AG20443 (cell line): ENCODE measurements around the gene FOXD2.
"Not testable (repeated sequence)": the region's sequence is repeated elsewhere in the genome, so short reads cannot be mapped to it uniquely, and the experiment has no call there.

Experiments used
- DNase-seq: peaks from one replicate; pipeline ENCODE4 v3.0.0; 2012; ENCODE audit warnings: low spot score, mixed read lengths

FOXD2 gene

DNA sequence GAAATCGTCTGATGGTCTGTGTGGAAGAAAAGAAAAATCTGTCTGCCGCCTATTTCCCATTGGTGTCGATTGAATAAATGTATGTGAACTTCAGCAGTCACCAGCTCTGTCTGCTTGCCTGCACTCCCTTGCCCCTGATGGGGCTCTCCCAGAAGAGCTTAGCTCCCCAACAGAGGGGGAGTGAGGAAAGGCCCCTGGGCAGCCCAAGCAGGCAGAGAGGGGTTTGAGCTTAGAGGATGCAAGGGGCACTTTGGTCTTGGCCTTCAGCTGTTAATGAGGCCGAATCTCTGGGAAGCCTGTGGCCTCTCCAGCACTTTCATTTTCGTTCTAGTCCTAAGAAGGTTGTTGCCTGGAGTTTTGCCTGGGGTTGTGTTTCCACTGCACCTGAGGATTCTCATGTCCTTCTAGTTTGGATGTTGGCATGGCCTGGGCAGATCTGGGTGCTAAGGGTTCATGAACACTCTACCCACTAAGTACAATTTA, 2.8 kb downstream of the FOXD2 start:
- DNase-seq, result no peak

- DNase-seq, result no peak
These were observed 3.7 kb downstream of the FOXD2 start for GRCh38 chr1:47441450-47442106.

GRCh38 chr1:47442202-47442601, 4.4 kb downstream of the FOXD2 start:
- no peak for DNase-seq

DNA sequence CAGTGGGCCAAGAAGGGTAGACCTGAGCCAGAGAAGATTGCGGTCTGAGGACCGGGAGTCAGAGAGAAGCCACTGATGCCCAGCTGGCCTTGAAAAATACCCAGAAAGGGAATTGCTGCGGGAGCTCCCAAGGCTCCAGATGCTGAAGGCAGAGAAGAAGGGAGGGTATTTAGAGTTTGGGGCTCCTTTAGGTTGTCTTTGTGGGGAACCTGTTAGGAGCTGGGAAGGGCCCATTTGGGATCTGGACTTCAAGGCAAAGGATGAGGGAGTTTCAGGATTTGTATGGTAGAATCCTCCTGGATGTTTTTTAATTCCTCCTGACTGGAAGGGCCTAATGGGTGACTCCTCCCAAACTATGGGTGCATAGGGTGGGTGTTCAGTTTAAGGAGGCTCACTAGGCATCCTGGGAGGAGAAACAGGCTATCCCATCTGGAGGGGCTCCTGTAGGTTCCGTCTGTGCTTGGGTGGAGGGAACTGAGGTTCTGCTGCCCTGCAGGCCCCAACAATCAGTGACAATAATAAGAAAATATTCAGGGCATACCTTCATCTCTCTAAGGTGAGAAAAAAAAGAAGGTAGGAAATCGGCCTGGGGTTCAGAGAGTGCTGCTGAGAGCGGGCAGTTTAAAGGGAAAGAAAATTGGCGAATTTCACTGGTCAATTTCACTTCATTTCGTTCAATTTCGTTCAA, 5.1 kb downstream of the FOXD2 start:
- no peak for DNase-seq

GRCh38 chr1:47443530-47444296, 5.9 kb downstream of the FOXD2 start:
- DNase-seq, result no peak

GRCh38 chr1:47444297-47444561, 6.4 kb downstream of the FOXD2 start:
- no peak for DNase-seq

GRCh38 chr1:47444562-47445465, 7.0 kb downstream of the FOXD2 start:
- peak; percentile 62 for DNase-seq

GRCh38 chr1:47445823-47446550, 8.1 kb downstream of the FOXD2 start:
- no peak for DNase-seq

GRCh38 chr1:47448462-47449222, 10.8 kb downstream of the FOXD2 start:
- DNase-seq, result no peak

DNA sequence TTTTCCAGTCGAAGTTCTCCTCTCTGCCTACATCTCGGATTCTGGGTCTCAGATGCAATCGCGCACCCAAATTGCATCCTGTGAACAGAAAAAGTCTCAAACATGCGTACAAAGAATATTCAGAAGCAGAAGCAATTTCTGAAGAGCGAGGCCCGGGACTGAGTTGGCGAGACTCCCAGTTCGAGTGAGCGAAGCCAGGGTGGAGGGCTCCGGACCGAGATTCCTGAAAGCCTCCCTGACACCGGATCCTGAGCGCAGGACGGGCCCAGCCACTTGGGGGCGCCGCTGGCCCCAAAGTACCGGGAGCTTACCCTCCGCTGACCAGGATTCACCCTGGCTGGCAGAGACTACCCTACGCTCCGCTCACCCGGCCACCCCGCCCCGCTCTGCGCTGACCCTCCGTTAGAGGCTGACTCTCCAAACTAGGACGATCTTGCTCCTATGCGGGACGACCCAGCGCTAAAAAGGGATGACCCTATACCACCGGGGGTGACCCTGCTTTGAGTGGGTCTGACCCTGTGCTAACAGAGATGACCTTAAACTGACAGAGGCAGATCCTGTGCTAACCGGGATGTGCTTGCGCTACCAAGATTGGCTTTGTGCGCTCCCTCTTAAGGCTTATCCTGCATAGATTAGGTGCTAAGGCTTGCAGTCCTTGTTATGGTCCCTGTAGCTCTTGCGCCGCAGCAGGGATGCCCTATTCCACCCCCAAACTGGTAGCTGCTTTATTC, 12.1 kb downstream of the FOXD2 start:
- peak; percentile 67 for DNase-seq

- DNase-seq, result no peak
These were observed 12.8 kb downstream of the FOXD2 start for GRCh38 chr1:47450606-47451005.

DNA sequence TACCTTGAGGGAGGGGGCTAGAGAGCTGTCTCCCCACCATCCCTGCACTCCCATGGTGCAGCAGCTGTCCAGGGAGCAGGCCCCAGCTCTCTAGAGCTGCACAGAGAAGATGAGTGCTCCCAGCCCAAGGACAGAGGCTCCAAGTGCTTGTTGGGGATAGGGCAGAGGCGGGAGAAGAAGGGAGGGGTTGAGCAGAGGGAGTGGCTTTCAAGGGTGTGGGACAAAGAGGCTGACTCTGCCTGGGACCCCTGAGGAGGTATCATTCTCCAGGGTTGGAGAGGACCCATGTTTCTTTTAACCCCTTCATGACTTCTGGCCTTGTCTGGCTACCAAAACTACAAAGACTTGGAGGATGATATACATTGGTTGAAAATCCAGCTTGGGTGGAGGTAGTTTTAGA, 14.6 kb downstream of the FOXD2 start:
- no peak for DNase-seq

- not testable (repeated sequence) for DNase-seq
These were observed 16.1 kb downstream of the FOXD2 start for GRCh38 chr1:47453910-47454309.

DNA sequence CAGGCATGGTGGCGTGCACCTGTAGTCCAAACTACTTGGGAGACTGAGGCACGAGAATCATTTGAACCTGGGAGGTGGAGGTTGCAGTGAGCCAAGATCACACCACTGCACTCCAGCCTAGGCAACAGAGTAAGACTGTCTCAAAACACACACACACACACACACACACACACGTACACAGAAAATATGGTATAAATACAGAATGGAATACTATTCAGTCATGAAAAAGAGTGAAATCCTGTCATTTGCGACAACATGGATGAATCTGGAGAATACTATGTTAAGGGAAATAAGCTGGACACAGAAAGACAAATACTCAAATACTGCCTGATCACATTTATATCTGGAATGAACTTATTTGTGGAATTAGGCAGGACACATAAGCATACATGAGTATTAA, 18.4 kb downstream of the FOXD2 start:
- no peak for DNase-seq

GRCh38 chr1:47457547-47457946, 19.7 kb downstream of the FOXD2 start:
- not testable (repeated sequence) for DNase-seq

DNA sequence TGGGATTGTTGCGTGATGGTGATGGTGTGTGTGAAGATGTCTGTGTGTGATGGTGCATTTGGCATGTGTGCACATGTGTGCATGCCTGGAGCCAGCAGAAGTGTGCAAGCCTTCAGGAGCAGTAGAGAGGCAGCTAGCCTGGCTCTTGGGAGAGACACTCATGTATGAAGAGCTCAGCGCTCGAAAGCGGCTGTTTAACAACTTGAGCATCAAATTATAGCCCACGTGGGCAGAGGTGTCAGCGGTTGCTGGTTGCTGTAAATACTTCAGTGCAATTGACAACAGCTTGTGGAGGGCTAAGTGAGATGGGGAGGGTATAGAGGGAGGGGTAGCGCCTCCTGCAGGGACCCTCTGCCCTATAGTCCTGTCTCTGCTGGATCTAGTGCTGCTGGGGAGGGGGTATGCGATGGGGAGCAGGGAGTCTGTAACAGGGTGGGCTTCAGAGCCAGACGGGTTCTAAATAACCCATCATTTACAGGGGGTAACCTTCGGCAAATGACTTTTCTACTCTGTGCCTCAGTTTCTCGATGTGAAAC, 21.5 kb downstream of the FOXD2 start:
- no peak for DNase-seq

DNA sequence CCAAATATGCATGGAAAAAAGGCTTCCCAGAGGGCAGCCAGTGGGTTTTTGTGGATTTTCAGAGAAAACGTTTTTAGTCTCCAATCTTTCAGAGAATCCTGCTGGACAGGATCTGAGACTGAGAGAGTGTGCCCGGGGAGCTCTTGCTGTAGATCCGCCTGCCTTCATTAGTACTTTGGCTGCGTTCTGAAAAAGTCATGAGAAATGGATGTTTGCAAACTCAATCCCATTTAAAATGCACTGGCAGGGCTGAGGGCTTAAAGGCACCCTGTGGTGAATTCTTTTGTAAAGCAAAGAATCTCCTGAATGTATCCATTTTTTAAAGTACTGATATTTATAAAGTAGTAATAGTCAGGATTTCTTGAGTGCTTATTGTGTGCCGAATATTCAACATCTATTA, 22.2 kb downstream of the FOXD2 start:
- no peak for DNase-seq

DNA sequence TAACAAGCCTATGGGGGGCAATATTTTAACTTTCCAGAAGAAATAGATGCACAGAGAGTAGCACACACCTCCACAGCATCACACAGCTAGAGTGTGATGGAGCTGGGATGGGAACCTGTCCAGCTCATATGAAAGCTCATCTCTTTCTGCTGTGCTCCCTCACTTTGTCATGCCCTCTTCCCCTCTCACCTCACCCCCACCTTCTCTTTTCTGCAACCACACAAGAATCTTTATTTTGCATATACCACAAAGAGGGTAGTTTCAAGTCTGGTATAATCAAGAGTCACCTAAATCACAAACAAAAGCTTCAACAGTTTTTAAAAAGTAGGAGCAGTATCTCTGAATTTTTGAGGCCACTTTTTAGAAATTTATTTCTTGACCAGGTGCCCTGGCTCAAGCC, 22.6 kb downstream of the FOXD2 start:
- DNase-seq, result no peak

- DNase-seq, result no peak
These were observed 27.8 kb downstream of the FOXD2 start for GRCh38 chr1:47465605-47466004.
